ENCODE data around the gene VENTX.

DNA sequence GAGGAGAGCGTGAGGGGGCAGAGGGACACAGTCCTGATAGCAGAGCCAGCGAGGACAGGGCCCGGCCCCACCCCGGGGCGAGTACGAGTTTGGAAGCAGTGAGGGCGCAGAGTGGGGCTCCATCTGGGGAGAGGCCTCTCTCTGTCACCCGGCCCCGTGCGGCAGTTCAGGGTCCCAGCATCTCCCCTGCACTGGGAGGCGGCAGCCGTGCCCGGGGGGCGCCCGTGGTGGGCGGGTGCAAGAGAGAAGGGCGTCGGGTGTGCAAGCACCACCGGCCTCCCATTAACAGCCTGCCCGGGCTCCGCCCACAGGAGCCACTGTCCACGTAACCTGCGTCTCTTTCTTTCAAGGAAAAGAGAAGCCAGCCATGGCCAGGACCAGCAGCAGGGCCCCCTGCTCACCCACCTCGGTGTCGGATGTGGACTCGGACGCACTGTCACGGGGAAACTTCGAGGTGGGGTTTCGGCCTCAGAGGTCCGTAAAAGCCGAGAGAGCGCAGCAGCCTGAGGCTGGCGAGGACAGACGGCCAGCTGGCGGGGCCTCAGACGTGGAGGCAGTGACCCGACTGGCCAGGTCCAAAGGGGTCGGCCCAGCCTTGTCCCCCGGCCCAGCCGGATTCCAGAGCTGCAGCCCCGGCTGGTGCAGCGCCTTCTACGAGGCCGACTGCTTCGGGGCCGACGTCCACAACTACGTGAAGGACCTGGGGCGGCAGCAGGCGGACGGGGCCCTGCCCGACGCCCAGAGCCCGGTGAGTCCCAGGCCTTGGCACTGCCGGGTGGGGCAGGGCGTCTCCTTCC, 36.3 kb upstream of the VENTX start:
- TF ChIP-seq POLR2A (IDR thresholded peaks at IDR 0.05): no peak
- TF ChIP-seq EP300 (IDR thresholded peaks at IDR 0.05): no peak
- TF ChIP-seq, protein P1, sequence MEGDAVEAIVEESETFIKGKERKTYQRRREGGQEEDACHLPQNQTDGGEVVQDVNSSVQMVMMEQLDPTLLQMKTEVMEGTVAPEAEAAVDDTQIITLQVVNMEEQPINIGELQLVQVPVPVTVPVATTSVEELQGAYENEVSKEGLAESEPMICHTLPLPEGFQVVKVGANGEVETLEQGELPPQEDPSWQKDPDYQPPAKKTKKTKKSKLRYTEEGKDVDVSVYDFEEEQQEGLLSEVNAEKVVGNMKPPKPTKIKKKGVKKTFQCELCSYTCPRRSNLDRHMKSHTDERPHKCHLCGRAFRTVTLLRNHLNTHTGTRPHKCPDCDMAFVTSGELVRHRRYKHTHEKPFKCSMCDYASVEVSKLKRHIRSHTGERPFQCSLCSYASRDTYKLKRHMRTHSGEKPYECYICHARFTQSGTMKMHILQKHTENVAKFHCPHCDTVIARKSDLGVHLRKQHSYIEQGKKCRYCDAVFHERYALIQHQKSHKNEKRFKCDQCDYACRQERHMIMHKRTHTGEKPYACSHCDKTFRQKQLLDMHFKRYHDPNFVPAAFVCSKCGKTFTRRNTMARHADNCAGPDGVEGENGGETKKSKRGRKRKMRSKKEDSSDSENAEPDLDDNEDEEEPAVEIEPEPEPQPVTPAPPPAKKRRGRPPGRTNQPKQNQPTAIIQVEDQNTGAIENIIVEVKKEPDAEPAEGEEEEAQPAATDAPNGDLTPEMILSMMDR (IDR thresholded peaks at IDR 0.05): no peak
